GF-D8 (cell line): ENCODE measurements around the gene USP2.

Source experiments
- DNase-seq: peaks from one replicate; lab custom pipeline; 2025; lab: John Stamatoyannopoulos, UW

USP2 gene, protein sequence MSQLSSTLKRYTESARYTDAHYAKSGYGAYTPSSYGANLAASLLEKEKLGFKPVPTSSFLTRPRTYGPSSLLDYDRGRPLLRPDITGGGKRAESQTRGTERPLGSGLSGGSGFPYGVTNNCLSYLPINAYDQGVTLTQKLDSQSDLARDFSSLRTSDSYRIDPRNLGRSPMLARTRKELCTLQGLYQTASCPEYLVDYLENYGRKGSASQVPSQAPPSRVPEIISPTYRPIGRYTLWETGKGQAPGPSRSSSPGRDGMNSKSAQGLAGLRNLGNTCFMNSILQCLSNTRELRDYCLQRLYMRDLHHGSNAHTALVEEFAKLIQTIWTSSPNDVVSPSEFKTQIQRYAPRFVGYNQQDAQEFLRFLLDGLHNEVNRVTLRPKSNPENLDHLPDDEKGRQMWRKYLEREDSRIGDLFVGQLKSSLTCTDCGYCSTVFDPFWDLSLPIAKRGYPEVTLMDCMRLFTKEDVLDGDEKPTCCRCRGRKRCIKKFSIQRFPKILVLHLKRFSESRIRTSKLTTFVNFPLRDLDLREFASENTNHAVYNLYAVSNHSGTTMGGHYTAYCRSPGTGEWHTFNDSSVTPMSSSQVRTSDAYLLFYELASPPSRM

DNA sequence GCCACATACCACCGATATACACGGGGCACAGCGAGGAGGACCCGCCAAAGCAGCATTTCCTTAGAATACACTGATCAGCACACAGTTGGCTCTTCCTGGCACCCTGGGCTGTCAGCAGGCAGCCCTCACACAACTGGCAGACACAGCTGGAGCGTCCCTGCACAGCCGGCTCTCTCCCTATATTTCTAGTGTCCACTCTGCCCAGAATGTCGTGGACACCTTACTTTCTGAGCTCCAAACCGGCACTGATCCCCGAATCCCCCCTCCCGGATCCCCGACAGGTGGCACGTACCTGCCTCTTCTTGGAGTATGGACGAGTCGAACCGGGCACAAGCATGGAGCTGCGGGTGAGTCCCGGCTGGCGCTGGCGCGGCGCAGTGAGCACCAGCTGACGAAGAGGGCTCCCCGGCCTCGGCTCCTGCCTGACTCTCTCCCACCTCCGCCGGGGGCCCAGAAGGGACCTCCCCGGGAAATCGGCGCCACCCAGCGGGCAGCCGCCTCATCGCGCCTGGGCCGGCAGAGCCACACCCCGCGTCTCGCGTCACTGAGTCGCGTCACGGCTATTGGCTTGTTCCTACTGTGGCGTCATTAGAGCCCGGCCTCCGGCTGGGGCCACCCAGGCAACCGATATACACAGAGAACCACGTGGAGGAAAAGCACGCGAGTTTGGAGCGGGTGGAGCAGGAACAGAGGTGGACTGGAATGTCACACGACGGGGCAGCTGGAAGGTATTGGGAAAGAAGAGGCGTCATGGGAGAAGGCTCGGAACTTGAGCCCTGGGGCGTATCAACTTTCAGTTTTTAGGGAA lies at the start of gene USP2:
TSS of gene USP2 (minus strand) at position 510 of the 808 bp plus-strand sequence. CDS start 8,210 bp downstream, outside the sequence.
- DNase-seq: peak; percentile 100

GRCh38 chr11:119427279-119427678 lies 45.8 kb upstream of the USP2 start:
- no peak for DNase-seq

DNA sequence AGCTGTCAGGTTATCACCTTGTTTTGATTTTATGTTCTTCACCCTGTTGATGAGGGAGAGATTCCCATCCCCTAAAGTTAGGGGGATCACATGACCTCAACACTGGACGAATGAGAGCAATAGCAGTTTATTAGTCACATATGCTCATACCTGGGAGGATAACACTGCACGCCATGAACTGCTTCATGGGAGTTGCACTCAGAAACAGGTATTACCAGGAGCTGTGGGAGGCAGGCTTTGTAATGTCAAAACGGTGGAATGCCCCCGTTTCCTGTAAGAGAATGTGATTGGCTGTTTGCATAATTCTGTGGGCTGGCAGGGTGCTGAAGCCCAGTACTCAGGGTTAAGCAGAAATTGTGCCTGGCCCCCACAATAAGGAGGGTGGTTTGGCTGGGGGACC lies 44.7 kb upstream of the USP2 start:
- DNase-seq: no peak

GRCh38 chr11:119424775-119425174 lies 43.3 kb upstream of the USP2 start:
- DNase-seq: no peak

GRCh38 chr11:119424276-119424675 lies 42.8 kb upstream of the USP2 start:
- DNase-seq: no peak

DNA sequence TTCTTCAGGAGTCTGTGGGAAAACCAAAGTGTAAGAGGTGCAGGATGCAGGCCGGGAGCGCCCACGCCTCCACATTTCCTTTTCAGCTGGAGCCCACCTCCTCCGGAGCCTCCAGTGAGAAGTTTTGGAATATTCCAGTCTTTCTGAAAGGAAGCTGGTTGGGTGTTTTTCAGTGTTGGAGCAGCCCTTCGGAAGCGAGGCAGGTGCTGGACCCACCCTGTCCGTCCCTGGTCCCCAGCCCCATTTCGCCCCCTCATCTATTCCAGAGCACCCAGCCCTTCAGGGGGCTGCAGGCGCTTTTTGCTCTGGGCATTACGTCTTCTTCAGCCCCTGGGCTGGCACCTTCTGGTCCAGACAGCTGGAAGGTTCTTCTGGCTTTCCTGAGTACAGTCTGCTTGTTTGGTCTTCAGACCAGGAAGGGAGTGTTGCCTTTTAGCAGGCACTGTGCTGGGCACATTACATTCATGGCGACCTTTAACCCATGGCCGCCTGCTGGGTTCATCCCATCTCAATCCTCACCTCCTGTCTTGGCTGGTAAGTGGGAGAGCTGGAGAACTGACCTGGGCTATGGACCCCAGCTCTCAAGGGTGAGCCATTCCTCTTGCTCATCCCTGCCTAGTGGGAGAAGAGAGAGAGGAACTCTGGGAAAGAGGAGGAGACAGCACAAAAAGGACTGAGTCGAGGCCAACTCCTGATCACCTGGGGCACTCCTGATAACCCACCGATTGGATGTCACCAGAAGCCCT lies 42.2 kb upstream of the USP2 start:
- no peak for DNase-seq

DNA sequence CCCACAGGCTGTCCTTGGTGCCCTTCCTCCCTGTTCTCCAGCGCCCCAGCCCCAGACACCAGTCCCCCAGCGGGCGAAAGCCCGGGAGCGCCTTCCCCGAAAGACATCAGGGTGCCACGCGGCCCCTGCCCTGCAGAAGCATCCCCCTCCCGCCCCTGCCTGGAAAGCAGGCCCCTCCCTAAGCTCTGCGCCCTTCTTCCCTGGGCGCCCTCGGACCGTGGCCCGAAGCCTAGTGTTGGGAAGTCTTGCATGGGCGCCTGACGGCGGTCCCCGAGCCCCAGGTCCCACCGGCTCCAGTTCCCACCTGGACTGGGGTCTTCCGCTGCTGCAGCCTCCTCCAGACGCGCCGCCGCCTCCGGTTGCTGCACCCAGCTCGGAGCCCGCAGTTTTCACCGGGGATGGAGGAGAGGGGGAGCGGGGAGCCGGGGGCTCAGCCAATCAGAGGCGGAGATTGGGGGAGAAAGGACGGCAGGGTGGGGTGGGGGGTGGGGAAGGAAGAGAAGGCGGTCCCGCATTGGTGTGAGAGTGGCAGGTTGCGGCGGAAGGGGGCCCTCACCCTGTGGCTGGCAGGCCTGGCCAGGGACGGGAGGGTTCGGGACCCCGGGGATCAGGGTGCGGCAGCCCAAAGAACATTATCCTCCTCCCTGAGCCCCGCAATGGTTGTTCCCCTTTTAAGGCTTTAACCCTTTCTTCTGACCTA lies 41.5 kb upstream of the USP2 start, which contains the start of gene THY1:
TSS of gene THY1 (minus strand) at position 364 of the 700 bp plus-strand sequence. CDS start 2,267 bp downstream, outside the sequence.
- DNase-seq: no peak

GRCh38 chr11:119421941-119422808 lies 40.7 kb upstream of the USP2 start:
- DNase-seq: no peak

DNA sequence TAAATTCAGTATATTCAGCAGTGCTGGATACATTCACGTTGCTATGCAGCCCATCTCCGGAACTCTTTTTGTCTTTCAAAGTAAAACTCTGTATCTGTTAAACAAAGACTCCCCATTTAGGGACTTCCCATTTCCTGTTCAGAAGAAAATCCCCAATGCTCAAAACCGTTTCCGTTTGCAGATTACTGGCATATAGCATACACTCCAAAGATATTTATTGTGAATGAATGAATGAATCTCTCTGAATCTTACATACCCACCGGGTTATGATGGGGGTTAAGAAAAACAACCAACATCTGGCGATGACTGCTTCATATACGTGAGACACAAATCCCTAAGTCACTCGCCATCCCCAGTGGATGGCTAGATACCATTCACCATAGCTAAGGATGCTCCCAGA lies 39.9 kb upstream of the USP2 start:
- DNase-seq: no peak

DNA sequence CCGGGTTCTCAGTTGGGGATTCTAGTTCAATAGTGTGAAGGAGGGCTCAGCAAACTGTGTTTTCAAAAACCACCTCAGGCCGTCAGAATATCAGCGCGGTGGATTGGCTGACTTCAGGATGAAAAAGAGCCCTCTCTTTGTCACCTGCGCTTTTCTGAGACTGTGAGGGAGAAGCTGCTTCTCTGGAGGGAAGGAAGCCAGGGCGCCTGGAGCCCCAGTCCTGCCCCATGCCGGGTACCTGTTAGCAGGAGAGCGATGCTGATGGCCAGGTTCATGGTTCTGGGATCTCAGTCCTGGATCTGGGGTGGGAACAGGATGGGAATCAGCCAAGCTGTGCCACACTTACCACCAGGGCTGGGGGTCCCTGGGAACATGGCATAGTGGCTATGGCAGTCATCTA lies 39.1 kb upstream of the USP2 start:
- DNase-seq: no peak

DNA sequence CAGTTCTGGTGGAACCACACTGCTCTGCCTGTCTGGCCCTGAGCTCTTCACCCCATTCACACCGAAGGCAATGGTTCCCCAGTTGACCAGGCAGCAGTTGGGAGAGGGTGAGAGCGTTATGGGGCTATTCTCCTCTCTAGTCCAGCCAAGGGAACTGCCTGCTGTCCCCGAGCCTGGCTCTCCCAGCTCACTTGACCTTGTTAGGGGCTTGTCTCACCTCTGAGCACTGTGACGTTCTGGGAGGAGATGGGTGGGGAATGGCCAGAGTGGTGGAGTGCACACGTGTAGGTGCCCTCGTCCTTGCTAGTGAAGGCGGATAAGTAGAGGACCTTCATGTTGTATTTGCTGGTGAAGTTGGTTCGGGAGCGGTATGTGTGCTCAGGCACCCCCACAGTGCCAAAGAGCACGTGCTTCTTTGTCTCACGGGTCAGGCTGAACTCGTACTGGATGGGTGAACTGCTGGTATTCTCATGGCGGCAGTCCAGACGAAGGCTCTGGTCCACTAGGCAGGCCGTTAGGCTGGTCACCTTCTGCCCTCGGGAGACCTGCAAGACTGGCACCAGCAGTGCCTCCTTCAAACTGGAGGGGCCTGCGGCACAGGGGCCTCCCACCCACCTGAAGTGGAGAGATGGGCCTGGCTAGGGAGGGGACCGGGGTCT lies 38.5 kb upstream of the USP2 start:
- no peak for DNase-seq

DNA sequence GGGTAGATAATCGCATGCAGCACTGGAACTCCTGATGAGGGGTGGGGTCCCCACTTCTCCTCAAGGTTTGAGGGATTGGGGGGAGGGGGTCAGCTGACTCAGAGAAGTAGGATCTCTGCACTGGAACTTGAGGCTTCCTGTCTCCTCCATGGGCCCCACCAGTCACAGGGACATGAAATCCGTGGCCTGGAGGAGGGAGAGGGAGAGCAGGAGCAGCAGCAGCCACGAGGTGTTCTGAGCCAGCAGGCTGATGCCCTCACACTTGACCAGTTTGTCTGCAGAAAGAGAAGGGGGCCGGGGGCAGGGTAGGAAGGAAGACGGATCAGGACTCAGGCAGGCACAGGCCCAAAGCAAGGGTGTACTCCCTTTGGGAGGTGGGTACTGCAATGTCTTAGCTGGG lies 37.8 kb upstream of the USP2 start:
- no peak for DNase-seq

DNA sequence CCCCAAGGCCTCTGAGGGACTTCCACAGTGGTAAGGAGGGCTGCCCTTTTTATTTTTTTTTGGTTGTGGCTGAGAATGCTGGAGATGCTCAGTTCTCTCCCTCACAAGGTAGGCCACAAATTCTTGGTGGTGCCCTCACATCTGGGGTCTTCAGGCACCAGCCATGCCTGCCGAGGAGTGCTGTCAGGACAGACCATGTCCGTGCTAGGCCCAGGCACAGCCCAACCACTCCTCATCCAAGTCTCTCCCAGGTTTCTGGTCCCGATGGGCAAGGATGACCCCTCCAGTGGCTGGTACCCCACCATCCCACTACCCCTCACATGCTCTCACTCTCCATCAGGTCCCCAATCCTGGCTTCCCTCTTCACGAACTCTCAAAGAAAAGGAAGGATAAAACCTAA lies 37.3 kb upstream of the USP2 start:
- no peak for DNase-seq

- DNase-seq: no peak
Measured at GRCh38 chr11:119417726-119418540, 36.4 kb upstream of the USP2 start.

- DNase-seq: no peak
Measured at GRCh38 chr11:119416606-119417580, 35.4 kb upstream of the USP2 start.

DNA sequence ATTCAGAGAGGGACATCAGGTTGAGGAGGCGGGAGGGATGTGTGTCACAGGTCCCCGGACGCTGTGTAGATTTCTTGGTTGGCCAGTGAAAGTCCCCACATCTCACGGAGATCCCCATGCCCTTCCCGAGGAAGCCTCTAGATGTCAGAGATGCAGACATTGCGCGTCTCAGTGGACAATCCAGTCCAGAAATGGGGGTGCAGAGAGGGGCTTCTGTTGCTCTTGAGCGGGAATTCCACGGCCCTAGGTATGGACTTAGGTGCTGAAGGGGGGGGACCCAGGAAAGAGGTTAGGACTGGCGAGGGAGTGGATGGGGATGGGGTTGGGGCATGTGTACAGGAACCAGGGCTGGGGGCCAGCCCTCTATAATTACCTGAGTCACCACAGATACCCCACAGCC lies 34.5 kb upstream of the USP2 start:
- DNase-seq: no peak

DNA sequence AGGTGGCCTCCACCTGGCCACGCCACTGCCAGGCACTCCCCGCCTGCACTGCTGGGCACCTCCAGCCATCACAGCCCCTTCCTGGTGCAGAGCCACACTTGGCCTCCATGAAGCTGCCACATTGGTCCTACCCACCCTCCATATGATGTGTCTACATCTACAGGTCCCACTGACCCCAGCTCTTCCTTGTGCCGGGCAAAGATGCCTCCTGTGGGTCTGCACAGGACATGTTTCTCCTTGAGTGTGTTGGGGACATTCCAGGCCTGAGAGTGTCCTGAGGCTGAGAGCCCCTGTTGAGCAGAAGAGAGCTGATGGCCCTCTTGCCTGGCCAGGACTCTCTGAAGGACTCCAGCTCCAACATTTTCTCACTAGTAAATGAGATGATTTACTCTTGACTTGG lies 34.0 kb upstream of the USP2 start:
- no peak for DNase-seq

DNA sequence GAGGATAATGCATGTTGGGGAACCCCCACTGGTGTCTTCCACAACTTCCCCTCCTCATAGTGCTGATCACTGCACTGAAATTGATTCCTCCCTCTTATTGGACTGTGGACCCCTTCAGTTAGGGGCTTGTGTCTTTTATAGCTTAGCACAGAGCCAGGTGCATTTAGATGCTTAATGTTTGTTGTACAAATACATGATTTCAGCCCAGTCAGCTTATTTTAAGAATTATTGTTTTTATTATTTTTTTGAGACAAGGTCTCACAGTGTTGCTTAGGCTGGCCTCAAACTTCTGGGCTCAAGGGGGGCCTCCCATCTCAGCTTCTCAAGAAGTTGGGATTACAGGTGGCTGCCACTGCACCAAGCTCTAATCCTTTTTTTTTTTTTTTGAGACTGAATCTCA lies 33.2 kb upstream of the USP2 start:
- DNase-seq: no peak
